GM21515 (cell line): ENCODE results near the gene FAM76A.

Experiments
- ATAC-seq: cut with Tn5 transposase; IDR thresholded peaks from one replicate; pipeline ENCODE4 v1.9.1; 2021; ENCODE audit not compliant: unreplicated experiment

The FAM76A gene

DNA sequence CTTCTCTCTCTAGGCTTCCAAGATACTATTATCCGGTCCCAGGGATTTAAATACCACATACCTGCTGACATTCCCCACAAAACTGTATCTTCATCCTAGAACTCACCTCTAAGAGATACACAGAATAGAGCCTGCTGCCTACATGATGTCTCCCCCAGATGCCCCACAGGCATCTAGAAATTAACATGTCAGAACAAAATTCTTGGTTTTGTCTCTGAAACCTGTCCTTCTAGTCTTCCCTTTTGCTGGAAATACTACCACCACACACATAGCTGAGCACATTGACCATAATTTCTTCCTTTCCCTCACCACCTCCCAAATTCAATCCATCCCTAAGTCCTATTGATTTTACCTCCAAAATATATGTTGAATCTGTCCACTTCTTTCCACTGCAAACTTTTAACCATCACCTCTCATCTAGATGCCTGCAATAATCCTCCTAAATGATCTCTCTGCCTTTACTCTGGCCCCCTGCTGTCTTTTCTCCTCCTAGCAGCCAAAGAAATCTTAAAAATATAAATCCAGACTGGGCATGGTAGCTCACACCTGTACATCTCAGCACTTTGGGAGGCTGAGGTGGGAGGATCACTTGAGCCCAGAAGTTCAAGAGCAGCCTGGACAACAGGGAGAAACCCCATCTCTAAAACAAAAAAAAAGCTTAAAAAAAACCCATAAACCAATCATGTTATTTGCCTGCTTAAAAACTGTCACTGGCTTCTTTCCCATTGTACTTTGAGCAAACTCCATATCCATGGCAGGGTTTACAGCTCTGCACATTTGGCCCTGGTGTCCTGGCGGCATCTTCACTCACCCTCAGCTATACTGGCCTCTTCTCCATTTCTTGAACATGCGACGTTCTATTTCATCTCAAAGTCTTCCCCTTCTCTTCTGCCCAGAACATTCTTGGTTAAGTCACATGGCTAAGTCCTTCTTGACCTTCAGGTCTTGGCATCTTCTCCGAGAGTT, 6.2 kb upstream of the FAM76A start:
- no peak for ATAC-seq

- no peak for ATAC-seq
These were observed 794 bp upstream of the FAM76A start for GRCh38 chr1:27724961-27725373.

GRCh38 chr1:27726173-27727044, 648 bp downstream of the FAM76A start:
- ATAC-seq: peak; percentile 20

DNA sequence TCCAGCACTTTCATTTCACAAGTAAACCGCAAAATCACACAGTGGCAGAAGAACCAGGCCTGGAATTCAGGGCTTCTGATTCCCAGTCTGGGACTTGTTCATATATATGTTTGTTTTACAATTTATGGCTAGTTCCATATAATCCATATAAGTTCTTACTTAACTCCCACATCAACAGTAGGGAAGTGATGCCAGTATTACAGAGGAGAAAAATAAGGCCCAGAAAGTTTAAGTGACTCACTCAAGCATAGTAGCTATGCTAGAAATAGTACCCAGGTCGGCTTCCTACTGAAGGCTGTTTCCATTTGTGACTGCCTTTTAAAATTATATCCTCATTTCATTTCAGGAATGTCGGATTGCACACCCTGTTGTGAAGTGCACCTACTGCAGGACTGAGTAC, 1.4 kb downstream of the FAM76A start:
- ATAC-seq: no peak

- no peak for ATAC-seq
These were observed 10.5 kb downstream of the FAM76A start for GRCh38 chr1:27736252-27736651.

- no peak for ATAC-seq
These were observed 15.4 kb downstream of the FAM76A start for GRCh38 chr1:27741121-27741520.

- ATAC-seq: no peak
These were observed 18.8 kb downstream of the FAM76A start for GRCh38 chr1:27744556-27744955.

DNA sequence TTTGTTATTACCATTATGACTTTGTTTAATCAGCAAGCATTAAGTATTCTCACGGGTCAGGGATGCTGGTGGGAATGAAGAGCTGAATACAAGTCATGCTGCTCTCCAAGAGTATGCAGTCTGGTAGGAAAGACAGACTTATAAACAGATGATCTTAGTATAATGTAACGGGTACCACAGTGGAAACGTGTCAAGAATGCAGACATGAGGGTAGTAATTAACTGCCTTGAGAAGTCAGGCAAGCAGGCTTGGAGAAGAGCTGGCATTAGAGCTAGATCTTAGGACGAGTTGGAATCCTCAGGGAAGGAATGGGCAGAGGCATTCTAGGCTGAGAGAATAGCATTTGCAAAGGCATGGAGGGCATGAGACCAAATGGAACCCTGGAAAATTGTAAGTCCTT, 19.7 kb downstream of the FAM76A start:
- ATAC-seq: no peak

GRCh38 chr1:27752360-27752759, 26.6 kb downstream of the FAM76A start:
- no peak for ATAC-seq

GRCh38 chr1:27755286-27755685, 29.5 kb downstream of the FAM76A start:
- no peak for ATAC-seq

DNA sequence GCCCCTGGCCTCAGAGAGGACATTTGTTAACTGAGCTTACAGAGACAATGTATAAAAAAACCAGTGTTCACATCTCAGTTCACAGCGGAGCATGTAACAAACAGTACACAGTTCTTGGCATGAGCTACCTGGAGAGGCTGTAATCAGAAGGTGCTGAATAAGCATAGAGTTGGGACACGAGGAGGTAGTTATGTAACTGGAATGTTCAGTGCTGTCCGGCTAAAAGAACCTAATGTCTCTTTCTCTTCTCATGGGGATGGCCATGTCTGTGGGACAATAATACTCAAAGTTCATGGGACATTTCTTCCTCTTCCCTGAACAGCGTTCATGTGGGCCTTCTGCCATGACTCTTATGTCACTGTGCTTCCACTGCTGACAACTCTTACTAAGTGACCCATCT, 30.1 kb downstream of the FAM76A start:
- no peak for ATAC-seq

DNA sequence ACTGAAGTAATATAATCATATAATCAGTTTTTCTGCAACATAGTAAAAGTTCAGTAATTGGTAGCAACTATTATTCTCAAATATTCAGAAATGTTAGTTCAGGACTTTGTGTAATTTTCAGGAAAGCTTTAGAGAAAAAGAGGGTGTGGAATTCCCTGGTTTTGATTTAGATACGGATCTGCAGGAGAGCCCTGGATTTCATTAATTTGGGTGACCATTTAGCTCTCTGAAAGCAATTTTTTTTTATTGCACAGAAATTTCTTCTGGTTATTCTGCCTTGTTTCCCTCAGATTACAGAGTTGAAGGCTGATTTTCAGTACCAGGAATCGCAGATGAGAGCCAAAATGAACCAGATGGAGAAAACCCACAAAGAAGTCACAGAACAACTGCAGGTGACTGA, 33.5 kb downstream of the FAM76A start:
- ATAC-seq: no peak

DNA sequence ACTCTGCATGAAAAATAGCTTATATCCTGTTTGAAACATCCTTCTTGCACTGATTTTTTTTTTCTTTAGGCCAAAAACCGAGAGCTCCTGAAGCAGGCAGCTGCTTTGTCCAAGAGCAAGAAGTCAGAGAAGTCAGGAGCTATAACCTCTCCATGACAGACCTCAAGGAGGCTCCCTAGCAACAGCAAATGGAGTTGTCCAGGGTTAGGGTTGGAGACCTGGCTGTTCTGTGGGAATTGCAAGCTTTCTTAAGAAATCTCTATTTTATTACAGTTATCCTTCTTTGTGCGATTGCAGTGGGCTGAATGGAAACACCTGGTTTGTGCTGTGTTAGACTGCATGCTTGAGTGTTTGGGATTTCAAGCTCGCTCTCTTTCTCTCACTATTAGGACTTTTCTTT, 34.7 kb downstream of the FAM76A start:
- no peak for ATAC-seq

GRCh38 chr1:27762033-27762432, 36.3 kb downstream of the FAM76A start:
- no peak for ATAC-seq

DNA sequence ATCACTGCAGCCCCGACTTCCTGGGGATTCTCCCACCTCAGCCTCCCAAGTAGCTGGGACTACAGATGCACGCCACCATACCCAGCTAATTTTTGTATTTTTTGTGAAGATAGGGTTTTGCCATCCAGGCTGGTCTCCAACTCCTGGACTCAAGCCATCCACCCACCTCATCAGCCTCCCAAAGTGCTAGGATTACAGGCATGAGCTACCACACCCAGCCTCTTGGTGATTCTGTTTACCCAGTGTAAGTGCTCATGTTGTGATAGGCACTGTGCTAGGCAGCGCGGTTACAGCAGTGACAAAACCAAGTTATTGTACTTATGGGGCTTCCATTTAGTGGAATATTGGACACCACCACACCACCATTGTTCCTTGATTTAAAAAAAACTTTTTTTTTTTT, 37.6 kb downstream of the FAM76A start:
- no peak for ATAC-seq

DNA sequence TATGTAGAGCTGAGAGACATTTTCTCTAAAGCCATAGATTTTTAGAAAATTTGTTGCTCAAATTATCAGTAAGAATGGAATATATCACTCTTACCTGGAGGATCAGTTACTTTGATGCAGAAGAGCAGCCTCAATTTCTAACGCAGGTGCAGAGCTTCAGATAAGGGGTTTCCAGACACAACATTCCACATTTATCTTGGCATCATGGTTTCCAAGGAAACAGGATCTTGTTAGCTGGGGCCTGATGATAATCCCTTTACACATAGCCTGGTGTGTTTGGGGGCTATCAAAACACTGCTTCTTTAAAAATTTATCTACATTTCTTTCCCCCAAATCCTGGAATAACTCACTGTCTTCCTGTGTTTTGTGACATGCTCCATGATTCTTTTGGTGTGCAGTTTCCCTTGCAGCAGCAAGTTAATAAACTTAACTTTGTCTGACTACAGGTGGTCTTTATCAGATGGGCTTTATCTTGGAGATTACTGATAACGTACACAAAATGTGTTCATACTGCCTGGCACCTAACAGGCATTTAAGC, 44.6 kb downstream of the FAM76A start:
- no peak for ATAC-seq

DNA sequence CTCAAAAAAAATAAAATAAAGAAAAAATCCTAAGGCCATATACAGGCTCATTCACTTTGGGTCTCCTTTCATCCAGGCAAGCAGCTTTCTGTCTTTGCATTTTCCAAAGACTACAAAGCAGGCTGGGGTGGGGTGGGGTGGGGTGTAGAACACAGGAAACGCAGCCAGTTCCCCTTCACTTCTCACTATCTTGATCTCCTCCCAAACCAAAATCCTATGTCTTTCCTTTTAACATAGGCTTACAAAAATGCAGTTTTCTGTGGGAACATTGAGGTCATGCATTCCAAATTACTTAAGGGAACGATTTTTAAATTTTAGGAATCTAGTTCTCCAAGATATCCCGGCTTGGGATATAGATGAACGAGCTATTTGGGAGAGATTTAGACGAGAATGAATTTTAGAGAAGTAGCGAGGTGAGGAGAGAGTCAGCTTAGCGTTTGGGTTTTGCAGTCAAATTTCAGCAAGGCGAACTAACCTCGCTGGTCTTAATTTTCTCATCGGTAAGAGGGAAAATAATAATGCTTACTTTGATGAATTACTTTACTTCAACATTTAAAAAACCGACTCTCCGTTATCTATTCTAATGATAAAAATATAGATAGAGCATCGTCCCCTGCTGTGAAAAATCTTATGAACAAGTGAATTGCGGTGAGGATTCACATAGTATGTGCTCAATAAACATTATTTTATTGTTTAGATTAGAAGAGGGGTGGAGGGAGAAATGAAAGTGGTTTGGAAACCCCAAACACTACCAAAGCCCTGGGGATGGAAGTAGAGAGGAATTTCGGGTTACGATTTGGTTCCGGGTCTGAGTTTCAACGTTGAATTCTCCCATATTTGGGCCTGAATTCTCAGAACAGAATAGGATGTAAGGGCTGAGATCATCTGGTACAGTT, 46.5 kb downstream of the FAM76A start:
- ATAC-seq: no peak

GRCh38 chr1:27772932-27773825, 47.4 kb downstream of the FAM76A start, which contains the start of gene STX12:
TSS of gene STX12 (plus strand) at chr1:27773219. CDS start at chr1:27773308, 89 bp downstream.
- peak; percentile 90 for ATAC-seq

DNA sequence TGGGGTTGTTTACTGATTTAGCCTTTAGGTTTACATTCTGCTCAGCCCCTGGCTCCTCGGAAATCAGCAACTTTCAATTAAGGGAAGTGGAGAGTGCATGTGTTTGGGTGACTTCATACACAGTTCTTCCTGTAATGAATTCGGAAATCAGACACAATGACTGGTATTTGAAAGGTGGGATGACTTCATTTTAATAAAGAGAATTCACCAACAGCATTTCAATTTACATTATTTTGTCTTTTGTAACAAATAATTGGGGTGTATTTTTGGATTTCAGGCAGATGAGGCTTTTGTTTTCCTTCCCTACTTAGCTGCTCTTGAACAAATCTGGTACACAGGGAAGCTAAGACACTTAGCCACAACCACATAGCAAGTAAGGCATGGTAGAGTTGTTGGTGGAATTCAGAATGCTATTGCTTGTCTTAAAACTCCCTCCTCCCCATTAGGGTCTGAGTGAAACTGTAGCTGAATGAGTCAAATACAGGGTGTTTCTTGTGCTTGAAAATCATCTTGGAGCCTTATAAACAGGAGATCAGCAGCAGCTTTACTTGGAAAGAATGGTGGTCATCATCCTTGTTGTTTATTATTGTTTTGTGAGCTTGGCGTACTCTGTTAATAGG, 48.2 kb downstream of the FAM76A start:
- ATAC-seq: peak; percentile 10
